Measurements from ENCODE around the gene MCIDAS.

DNA sequence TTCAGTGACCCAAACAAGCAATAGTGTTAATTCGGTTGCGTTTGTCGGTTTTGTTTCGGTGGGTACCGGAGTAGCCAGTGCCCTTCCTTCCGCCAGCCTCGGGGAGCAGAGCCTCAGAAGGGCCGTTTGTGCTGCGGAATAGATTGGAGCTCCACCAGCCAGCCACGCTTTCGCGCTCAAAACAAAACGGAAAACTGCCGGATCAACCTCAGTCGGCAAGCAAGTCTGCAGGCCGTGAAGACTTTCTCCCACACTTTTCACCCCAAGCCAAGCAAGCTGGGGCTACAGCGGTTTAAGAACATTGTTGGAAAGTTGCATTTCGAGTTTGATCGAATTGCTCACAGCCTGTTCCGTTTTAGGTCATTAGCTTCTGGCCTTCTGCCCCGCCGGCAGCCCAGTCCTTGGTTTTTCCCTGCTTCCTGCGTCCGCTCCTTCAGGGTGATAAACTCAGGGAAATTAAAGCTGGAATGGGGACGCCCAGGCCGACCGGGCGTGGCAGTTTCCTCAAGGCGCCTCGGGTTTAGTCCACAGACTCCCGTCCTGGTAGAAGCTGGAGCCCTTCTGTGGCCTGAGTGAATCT, 7.1 kb upstream of the MCIDAS start:
- TF ChIP-seq EP300 (IDR thresholded peaks at IDR 0.05; ENCODE audit: borderline replicate concordance in 1 of 2, control insufficient read depth in 1 of 2, low read depth in 2 of 2, low read length in 2 of 2) (no peak), POLR2A (IDR thresholded peaks at IDR 0.05; ENCODE audit: low read depth, low read length) (no peak), HDGF (IDR thresholded peaks at IDR 0.05) (no peak)
